Stimulated activated CD4-positive, alpha-beta T cell treated with anti-CD3 and anti-CD28 coated beads, Interleukin-15, amount 100 ng/mL, for 48 hours (primary cell): ENCODE measurements around the gene MYOT.
A peak's percentile ranks its signal among the peaks of the same experiment; 100 is the strongest.
"Not testable (repeated sequence)": the region's sequence is repeated elsewhere in the genome, so short reads cannot be mapped to it uniquely, and the experiment has no call there.

Source experiments
- DNase-seq, 2 donors: peaks; one replicate each; pipeline ENCODE4 v3.0.0-alpha.2; 2020; ENCODE audit warnings: low read depth in 2 of 2

MYOT gene

GRCh38 chr5:137856201-137856600 lies 11.5 kb upstream of the MYOT start:
- no peak for DNase-seq

GRCh38 chr5:137856916-137857862 lies 10.5 kb upstream of the MYOT start:
- no peak for DNase-seq

- DNase-seq, result no peak
These were observed 9.3 kb upstream of the MYOT start for GRCh38 chr5:137858223-137858916.

- no peak for DNase-seq
These were observed 8.7 kb upstream of the MYOT start for GRCh38 chr5:137858954-137859353.

- no peak for DNase-seq
These were observed 5.4 kb upstream of the MYOT start for GRCh38 chr5:137862251-137862650.

GRCh38 chr5:137863653-137864052 lies 4.0 kb upstream of the MYOT start:
- not testable (repeated sequence) for DNase-seq

- no peak for DNase-seq
These were observed 895 bp upstream of the MYOT start for GRCh38 chr5:137866541-137867388.

GRCh38 chr5:137870647-137871339 lies 3.1 kb downstream of the MYOT start:
- no peak for DNase-seq

GRCh38 chr5:137871571-137871970 lies 3.9 kb downstream of the MYOT start:
- no peak for DNase-seq

- DNase-seq, result no peak
These were observed 4.8 kb downstream of the MYOT start for GRCh38 chr5:137872466-137872865.

- no peak for DNase-seq
These were observed 8.4 kb downstream of the MYOT start for GRCh38 chr5:137876101-137876500.

GRCh38 chr5:137880313-137880712 lies 12.7 kb downstream of the MYOT start:
- no peak for DNase-seq

- no peak for DNase-seq
These were observed 20.2 kb downstream of the MYOT start for GRCh38 chr5:137887831-137888230.

GRCh38 chr5:137888466-137888862 lies 20.8 kb downstream of the MYOT start:
- DNase-seq, result no peak

GRCh38 chr5:137888863-137889759 lies 21.5 kb downstream of the MYOT start, which contains the start of gene PKD2L2:
Gene PKD2L2 (plus strand): TSS chr5:137889457. CDS start chr5:137889492, 35 bp downstream.
- peak; percentile 74 to 78 for DNase-seq

- no peak for DNase-seq
These were observed 23.2 kb downstream of the MYOT start for GRCh38 chr5:137890845-137891244.

- no peak for DNase-seq
These were observed 24.2 kb downstream of the MYOT start for GRCh38 chr5:137891849-137892248.

- no peak for DNase-seq
These were observed 26.9 kb downstream of the MYOT start for GRCh38 chr5:137894586-137894985.

GRCh38 chr5:137896560-137896959 lies 28.9 kb downstream of the MYOT start:
- DNase-seq, result no peak

- no peak for DNase-seq
These were observed 31.8 kb downstream of the MYOT start for GRCh38 chr5:137899493-137899892.
